ENCODE results near the gene NOSIP.

NOSIP gene

DNA sequence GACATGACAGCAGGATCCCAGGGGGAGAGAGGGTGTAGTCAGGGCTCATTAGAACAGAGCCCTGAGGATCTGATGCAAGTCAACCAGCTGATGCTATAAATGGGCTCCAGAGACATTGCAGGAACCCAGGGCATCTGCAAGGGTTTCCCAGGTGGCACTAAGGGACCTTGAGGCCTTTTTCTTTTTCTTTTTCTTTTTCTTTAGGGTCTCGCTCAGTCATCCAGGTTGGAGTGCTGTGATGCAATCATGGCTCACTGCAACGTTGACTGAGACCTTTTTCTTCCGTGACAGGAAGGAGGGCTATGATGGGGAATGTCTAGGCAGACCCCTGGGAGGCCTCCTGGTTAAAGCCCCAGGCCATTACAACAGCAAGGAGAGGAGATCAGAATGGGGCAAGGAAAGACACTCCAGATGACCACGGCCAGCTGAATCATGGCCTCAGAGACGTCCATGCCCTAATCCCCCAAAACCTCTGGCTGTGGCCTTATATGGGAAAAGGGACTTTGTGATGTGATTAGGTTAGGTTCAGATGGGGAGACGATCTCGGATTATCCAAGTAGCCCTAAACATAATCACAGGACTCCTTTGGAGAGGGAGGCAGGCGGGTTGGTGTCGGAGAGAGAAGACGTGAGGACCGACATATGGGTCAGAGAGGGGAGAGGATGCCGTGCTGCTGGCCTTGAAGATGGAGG is 72.4 kb downstream of the NOSIP start:
- no peak for DNase-seq (ENCODE audit: low read depth)

DNA sequence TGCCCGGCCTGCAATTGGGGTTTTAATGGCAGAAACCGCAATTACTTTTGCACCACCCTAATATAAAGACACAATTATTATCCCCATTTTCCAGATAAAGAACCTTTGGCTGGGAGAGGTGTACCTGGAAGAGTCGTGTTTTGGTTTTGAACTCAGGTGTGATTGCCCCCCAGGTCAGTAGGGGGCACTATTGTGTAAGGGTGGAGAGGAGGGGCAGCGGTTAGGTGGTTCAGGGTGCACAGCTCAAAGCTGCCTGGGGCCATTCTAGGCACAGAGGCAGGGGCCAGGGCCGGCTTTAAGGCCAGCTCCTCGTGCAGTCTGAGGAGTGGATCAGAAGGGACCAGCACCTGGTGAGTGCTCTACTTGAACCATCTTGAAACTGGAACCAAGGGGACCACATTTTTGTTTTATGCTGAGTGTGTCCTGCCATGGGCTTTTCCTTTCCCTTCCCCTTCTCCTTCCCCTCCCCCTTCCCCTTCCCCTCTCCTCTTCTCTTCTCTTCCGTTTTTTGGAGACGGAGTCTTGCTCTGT is 73.7 kb downstream of the NOSIP start:
- DNase-seq (ENCODE audit: low read depth): no peak
